Bone marrow (tissue), 2 donors: ENCODE data around the gene KRTAP21-1.
"Not testable (repeated sequence)": the region's sequence is repeated elsewhere in the genome, so short reads cannot be mapped to it uniquely, and the experiment has no call there.

Experiments
- DNase-seq, 2 donors: peaks; one replicate each; lab custom pipeline; 2025; lab: John Stamatoyannopoulos, UW

KRTAP21-1 gene

GRCh38 chr21:30755328-30755727, at the start of gene KRTAP21-1:
Gene KRTAP21-1 (minus strand): TSS chr21:30755428. CDS start chr21:30755378, 50 bp downstream.
- DNase-seq: not testable (repeated sequence)

GRCh38 chr21:30800605-30801004, 45.4 kb upstream of the KRTAP21-1 start:
- DNase-seq: no peak

- DNase-seq: no peak
Observed at GRCh38 chr21:30793581-30794314, 38.5 kb upstream of the KRTAP21-1 start.

- DNase-seq: no peak
Observed at GRCh38 chr21:30779249-30779648, 24.0 kb upstream of the KRTAP21-1 start.

- DNase-seq: no peak
Observed at GRCh38 chr21:30769724-30770431, 14.7 kb upstream of the KRTAP21-1 start.

- DNase-seq: no peak
Observed at GRCh38 chr21:30760776-30761175, 5.5 kb upstream of the KRTAP21-1 start.

- no peak for DNase-seq
Observed at GRCh38 chr21:30758306-30758705, 3.1 kb upstream of the KRTAP21-1 start.

GRCh38 chr21:30747159-30747558, 8.1 kb downstream of the KRTAP21-1 start, which contains the start of gene KRTAP21-2:
Gene KRTAP21-2 (minus strand): TSS chr21:30747259. CDS start chr21:30747202, 57 bp downstream.
- DNase-seq: no peak

GRCh38 chr21:30740462-30740861, 14.8 kb downstream of the KRTAP21-1 start:
- DNase-seq: no peak

GRCh38 chr21:30733026-30733425, 22.2 kb downstream of the KRTAP21-1 start:
- DNase-seq: no peak

GRCh38 chr21:30726726-30727125, 28.5 kb downstream of the KRTAP21-1 start:
- DNase-seq: no peak

- DNase-seq: no peak
Observed at GRCh38 chr21:30719401-30719800, 35.8 kb downstream of the KRTAP21-1 start.

GRCh38 chr21:30718239-30718909, 36.9 kb downstream of the KRTAP21-1 start, which contains the start of gene KRTAP21-3:
Gene KRTAP21-3 (minus strand): TSS chr21:30718777. CDS start chr21:30718759, 18 bp downstream.
- no peak for DNase-seq

GRCh38 chr21:30717105-30717504, 38.1 kb downstream of the KRTAP21-1 start:
- no peak for DNase-seq

- no peak for DNase-seq
Observed at GRCh38 chr21:30714946-30715345, 40.3 kb downstream of the KRTAP21-1 start.

GRCh38 chr21:30714456-30714855, 40.8 kb downstream of the KRTAP21-1 start:
- no peak for DNase-seq

- no peak for DNase-seq
Observed at GRCh38 chr21:30713766-30714165, 41.5 kb downstream of the KRTAP21-1 start.

- DNase-seq: no peak
Observed at GRCh38 chr21:30710499-30710898, 44.7 kb downstream of the KRTAP21-1 start.

- DNase-seq: no peak
Observed at GRCh38 chr21:30707409-30707808, 47.8 kb downstream of the KRTAP21-1 start.
